WTC11 (cell line): ENCODE results near the gene AP1S1. TPM values are rescaled to one million over a fixed set of nuclear protein-coding genes. Genes with fewer than 3 reads are reported as not detected.

Experiments used
- ATAC-seq: fragments of 200-7000 bp; cut with Tn5 transposase; 2 replicates; pipeline ENCODE4 v1.10.0; 2021; ENCODE audit warnings: mild to moderate bottlenecking, moderate library complexity
- CTCF ChIA-PET: fragments of 300-600 bp; sonication (Branson Sonifier 250); formaldehyde crosslinking; loops from one replicate; lab custom pipeline; 2021; ENCODE audit warnings: antibody characterized with exemption; lab: Charles Lee
- POLR2A ChIA-PET: fragments of 350-600 bp; sonication (Branson Sonifier 250); formaldehyde crosslinking; loops from one replicate; lab custom pipeline; 2021; ENCODE audit warnings: antibody characterized with exemption; lab: Charles Lee
- DNase-seq: peaks from one replicate; pipeline ENCODE4 v3.0.0; 2021; ENCODE audit warnings: low spot score
- H3K27ac Mint-ChIP-seq: 2 replicates; pipeline ENCODE4 v1.8.0; 2021; ENCODE audit warnings: mixed read lengths
- H3K27me3 Mint-ChIP-seq: 2 replicates; pipeline ENCODE4 v1.8.0; 2021; ENCODE audit warnings: low read depth, mild to moderate bottlenecking, moderate library complexity, mixed read lengths
- H3K36me3 Mint-ChIP-seq: 2 replicates; pipeline ENCODE4 v1.8.0; 2021; ENCODE audit warnings: mixed read lengths
- H3K4me1 Mint-ChIP-seq: 2 replicates; pipeline ENCODE4 v1.8.0; 2022; ENCODE audit warnings: mixed read lengths
- H3K4me3 Mint-ChIP-seq: 2 replicates; pipeline ENCODE4 v1.8.0; 2021; ENCODE audit warnings: mild to moderate bottlenecking, moderate library complexity, mixed read lengths
- H3K9me3 Mint-ChIP-seq: 2 replicates; pipeline ENCODE4 v1.8.0; 2021; ENCODE audit warnings: mixed read lengths
- CREB1 ChIP-seq: sonication (generic); formaldehyde crosslinking; IDR thresholded peaks from 2 replicates; pipeline ENCODE4 v1.8.0; 2023; ENCODE audit warnings: mild to moderate bottlenecking, missing genetic modification reagents
- CTCF ChIP-seq: fragments of 200-600 bp; IDR thresholded peaks from 2 replicates; pipeline ENCODE4 v1.8.0; 2022; ENCODE audit warnings: antibody characterized with exemption
- E2F4 ChIP-seq: sonication (generic); formaldehyde crosslinking; IDR thresholded peaks from 2 replicates; pipeline ENCODE4 v1.8.1; 2022; ENCODE audit warnings: low read depth, mild to moderate bottlenecking, moderate library complexity, missing genetic modification reagents, borderline replicate concordance
- FOXJ3 ChIP-seq: sonication (generic); formaldehyde crosslinking; IDR thresholded peaks from 2 replicates; pipeline ENCODE4 v1.9.0; 2021; ENCODE audit warnings: missing genetic modification reagents, mild to moderate bottlenecking, borderline replicate concordance
- GABPB1 ChIP-seq: sonication (generic); formaldehyde crosslinking; IDR thresholded peaks from 2 replicates; pipeline ENCODE4 v1.8.1; 2023; ENCODE audit warnings: mild to moderate bottlenecking, missing genetic modification reagents
- GRHL2 ChIP-seq: fragments of 250-450 bp; sonication (Bioruptor Pico); IDR thresholded peaks from 2 replicates; pipeline ENCODE4 v1.8.0; 2022; ENCODE audit warnings: mild to moderate bottlenecking, moderate library complexity; ENCODE audit not compliant: insufficient replicate concordance, severe bottlenecking
- NR2C2 ChIP-seq: sonication (generic); formaldehyde crosslinking; IDR thresholded peaks from 2 replicates; pipeline ENCODE4 v1.8.0; 2022; ENCODE audit warnings: mild to moderate bottlenecking, missing genetic modification reagents
- ZNF219 ChIP-seq: sonication (generic); formaldehyde crosslinking; IDR thresholded peaks from 2 replicates; pipeline ENCODE4 v1.8.0; 2023; ENCODE audit warnings: missing genetic modification reagents, mild to moderate bottlenecking, borderline replicate concordance
- ZNF281 ChIP-seq: sonication (generic); formaldehyde crosslinking; IDR thresholded peaks from 2 replicates; pipeline ENCODE4 v1.8.0; 2023; ENCODE audit warnings: mild to moderate bottlenecking, missing genetic modification reagents
- total RNA-seq: library from RNA; stranded (reverse); gene quantifications from 3 replicates; pipeline ENCODE4 v1.2.3, GENCODE V29; 2021
- TF ChIP-seq, protein P1 (sequence below): sonication (generic); formaldehyde crosslinking; IDR thresholded peaks from 2 replicates; pipeline ENCODE4 v1.8.1; 2023; ENCODE audit warnings: mild to moderate bottlenecking, missing genetic modification reagents
- TF ChIP-seq, protein P2 (sequence below): sonication (generic); formaldehyde crosslinking; IDR thresholded peaks from 2 replicates; pipeline ENCODE4 v1.8.1; 2023; ENCODE audit warnings: mild to moderate bottlenecking, missing genetic modification reagents, moderate library complexity
- TF ChIP-seq, protein P3 (sequence below): sonication (generic); formaldehyde crosslinking; IDR thresholded peaks from 2 replicates; pipeline ENCODE4 v1.8.1; 2022; ENCODE audit warnings: missing genetic modification reagents, borderline replicate concordance
- TF ChIP-seq, protein P4 (sequence below): sonication (generic); formaldehyde crosslinking; IDR thresholded peaks from 2 replicates; pipeline ENCODE4 v1.8.0; 2022; ENCODE audit warnings: mild to moderate bottlenecking, missing genetic modification reagents
- TF ChIP-seq, protein P5 (sequence below): sonication (generic); formaldehyde crosslinking; IDR thresholded peaks from 2 replicates; pipeline ENCODE4 v1.8.1; 2022; ENCODE audit warnings: mild to moderate bottlenecking, missing genetic modification reagents, moderate library complexity, borderline replicate concordance

Gene AP1S1
- total RNA-seq, 1 experiment from 2014 or later: 60.7 TPM

- TF ChIP-seq ZNF281: no peak
- TF ChIP-seq, protein P1, sequence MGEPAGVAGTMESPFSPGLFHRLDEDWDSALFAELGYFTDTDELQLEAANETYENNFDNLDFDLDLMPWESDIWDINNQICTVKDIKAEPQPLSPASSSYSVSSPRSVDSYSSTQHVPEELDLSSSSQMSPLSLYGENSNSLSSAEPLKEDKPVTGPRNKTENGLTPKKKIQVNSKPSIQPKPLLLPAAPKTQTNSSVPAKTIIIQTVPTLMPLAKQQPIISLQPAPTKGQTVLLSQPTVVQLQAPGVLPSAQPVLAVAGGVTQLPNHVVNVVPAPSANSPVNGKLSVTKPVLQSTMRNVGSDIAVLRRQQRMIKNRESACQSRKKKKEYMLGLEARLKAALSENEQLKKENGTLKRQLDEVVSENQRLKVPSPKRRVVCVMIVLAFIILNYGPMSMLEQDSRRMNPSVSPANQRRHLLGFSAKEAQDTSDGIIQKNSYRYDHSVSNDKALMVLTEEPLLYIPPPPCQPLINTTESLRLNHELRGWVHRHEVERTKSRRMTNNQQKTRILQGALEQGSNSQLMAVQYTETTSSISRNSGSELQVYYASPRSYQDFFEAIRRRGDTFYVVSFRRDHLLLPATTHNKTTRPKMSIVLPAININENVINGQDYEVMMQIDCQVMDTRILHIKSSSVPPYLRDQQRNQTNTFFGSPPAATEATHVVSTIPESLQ (CRISPR knock-in tag): no peak
Observed at GRCh38 chr7:101137651-101138212, 16.5 kb upstream of the AP1S1 start (continued).

DNA sequence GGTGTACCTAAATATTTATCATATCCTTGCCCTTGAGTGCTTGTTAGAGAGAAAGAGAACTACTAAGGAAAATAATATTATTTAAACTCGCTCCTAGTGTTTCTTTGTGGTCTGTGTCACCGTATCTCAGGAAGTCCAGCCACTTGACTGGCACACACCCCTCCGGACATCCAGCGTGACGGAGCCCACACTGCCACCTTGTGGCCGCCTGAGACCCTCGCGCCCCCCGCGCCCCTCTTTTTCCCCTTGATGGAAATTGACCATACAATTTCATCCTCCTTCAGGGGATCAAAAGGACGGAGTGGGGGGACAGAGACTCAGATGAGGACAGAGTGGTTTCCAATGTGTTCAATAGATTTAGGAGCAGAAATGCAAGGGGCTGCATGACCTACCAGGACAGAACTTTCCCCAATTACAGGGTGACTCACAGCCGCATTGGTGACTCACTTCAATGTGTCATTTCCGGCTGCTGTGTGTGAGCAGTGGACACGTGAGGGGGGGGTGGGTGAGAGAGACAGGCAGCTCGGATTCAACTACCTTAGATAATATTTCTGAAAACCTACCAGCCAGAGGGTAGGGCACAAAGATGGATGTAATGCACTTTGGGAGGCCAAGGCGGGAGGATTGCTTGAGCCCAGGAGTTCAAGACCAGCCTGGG, 15.9 kb upstream of the AP1S1 start:
- no peak overlapping the region for H3K27ac Mint-ChIP-seq
- no peaks in the 10 kb centered on the region for H3K36me3 Mint-ChIP-seq
- TF ChIP-seq E2F4 (CRISPR knock-in tag) (no peak), ZNF219 (no peak), GRHL2 (no peak), GABPB1 (CRISPR knock-in tag) (peak; percentile 54; the same call in 1 of the 2 replicates), FOXJ3 (CRISPR knock-in tag) (no peak), CREB1 (CRISPR knock-in tag) (no peak), NR2C2 (no peak), CTCF (peak; percentile 59)
- TF ChIP-seq, protein P2, sequence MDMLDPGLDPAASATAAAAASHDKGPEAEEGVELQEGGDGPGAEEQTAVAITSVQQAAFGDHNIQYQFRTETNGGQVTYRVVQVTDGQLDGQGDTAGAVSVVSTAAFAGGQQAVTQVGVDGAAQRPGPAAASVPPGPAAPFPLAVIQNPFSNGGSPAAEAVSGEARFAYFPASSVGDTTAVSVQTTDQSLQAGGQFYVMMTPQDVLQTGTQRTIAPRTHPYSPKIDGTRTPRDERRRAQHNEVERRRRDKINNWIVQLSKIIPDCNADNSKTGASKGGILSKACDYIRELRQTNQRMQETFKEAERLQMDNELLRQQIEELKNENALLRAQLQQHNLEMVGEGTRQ: peak; percentile 60; the same call in 1 of the 2 replicates
- TF ChIP-seq, protein P3, sequence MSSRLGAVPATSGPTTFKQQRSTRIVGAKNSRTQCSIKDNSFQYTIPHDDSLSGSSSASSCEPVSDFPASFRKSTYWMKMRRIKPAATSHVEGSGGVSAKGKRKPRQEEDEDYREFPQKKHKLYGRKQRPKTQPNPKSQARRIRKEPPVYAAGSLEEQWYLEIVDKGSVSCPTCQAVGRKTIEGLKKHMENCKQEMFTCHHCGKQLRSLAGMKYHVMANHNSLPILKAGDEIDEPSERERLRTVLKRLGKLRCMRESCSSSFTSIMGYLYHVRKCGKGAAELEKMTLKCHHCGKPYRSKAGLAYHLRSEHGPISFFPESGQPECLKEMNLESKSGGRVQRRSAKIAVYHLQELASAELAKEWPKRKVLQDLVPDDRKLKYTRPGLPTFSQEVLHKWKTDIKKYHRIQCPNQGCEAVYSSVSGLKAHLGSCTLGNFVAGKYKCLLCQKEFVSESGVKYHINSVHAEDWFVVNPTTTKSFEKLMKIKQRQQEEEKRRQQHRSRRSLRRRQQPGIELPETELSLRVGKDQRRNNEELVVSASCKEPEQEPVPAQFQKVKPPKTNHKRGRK: no peak
- TF ChIP-seq, protein P4, sequence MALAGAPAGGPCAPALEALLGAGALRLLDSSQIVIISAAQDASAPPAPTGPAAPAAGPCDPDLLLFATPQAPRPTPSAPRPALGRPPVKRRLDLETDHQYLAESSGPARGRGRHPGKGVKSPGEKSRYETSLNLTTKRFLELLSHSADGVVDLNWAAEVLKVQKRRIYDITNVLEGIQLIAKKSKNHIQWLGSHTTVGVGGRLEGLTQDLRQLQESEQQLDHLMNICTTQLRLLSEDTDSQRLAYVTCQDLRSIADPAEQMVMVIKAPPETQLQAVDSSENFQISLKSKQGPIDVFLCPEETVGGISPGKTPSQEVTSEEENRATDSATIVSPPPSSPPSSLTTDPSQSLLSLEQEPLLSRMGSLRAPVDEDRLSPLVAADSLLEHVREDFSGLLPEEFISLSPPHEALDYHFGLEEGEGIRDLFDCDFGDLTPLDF: no peak
- TF ChIP-seq, protein P5, sequence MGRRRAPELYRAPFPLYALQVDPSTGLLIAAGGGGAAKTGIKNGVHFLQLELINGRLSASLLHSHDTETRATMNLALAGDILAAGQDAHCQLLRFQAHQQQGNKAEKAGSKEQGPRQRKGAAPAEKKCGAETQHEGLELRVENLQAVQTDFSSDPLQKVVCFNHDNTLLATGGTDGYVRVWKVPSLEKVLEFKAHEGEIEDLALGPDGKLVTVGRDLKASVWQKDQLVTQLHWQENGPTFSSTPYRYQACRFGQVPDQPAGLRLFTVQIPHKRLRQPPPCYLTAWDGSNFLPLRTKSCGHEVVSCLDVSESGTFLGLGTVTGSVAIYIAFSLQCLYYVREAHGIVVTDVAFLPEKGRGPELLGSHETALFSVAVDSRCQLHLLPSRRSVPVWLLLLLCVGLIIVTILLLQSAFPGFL (CRISPR knock-in tag): no peak
- H3K27me3 Mint-ChIP-seq: peaks cover 3% of the 10 kb centered on the region; the same call in 1 of the 2 replicates
- ChIA-PET POLR2A (no interaction called here), CTCF (interaction anchor here (0.5 to 8.1 kb wide), 13 partner anchors 11 to 243 kb away, joined by 3 to 217 read pairs (median 3); partner anchors contain the start of genes ACHE, COL26A1 and SERPINE1)
- ATAC-seq: peak; percentile 73
- no peaks in the 10 kb centered on the region for H3K9me3 Mint-ChIP-seq
- peak overlapping the region; percentile 46 for H3K4me3 Mint-ChIP-seq
- H3K4me1 Mint-ChIP-seq: peaks cover 52% of the 10 kb centered on the region
- peak; percentile 62 for DNase-seq
